ENCODE measurements around the gene C19orf25. TPM values are rescaled to one million over a fixed set of nuclear protein-coding genes. Genes with fewer than 3 reads are reported as not detected.

The C19orf25 gene
- total and polyA plus RNA-seq, 9 of the 15 experiments (the other 6 are each of a cell fraction or from before 2014, with no cell fraction given) = 0.79 to 96.0 (median 36.1) TPM

- TF ChIP-seq, protein P1, sequence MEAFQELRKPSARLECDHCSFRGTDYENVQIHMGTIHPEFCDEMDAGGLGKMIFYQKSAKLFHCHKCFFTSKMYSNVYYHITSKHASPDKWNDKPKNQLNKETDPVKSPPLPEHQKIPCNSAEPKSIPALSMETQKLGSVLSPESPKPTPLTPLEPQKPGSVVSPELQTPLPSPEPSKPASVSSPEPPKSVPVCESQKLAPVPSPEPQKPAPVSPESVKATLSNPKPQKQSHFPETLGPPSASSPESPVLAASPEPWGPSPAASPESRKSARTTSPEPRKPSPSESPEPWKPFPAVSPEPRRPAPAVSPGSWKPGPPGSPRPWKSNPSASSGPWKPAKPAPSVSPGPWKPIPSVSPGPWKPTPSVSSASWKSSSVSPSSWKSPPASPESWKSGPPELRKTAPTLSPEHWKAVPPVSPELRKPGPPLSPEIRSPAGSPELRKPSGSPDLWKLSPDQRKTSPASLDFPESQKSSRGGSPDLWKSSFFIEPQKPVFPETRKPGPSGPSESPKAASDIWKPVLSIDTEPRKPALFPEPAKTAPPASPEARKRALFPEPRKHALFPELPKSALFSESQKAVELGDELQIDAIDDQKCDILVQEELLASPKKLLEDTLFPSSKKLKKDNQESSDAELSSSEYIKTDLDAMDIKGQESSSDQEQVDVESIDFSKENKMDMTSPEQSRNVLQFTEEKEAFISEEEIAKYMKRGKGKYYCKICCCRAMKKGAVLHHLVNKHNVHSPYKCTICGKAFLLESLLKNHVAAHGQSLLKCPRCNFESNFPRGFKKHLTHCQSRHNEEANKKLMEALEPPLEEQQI (IDR thresholded peaks at IDR 0.05) = no peak
- TF ChIP-seq, protein P2, sequence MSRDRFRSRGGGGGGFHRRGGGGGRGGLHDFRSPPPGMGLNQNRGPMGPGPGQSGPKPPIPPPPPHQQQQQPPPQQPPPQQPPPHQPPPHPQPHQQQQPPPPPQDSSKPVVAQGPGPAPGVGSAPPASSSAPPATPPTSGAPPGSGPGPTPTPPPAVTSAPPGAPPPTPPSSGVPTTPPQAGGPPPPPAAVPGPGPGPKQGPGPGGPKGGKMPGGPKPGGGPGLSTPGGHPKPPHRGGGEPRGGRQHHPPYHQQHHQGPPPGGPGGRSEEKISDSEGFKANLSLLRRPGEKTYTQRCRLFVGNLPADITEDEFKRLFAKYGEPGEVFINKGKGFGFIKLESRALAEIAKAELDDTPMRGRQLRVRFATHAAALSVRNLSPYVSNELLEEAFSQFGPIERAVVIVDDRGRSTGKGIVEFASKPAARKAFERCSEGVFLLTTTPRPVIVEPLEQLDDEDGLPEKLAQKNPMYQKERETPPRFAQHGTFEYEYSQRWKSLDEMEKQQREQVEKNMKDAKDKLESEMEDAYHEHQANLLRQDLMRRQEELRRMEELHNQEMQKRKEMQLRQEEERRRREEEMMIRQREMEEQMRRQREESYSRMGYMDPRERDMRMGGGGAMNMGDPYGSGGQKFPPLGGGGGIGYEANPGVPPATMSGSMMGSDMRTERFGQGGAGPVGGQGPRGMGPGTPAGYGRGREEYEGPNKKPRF (IDR thresholded peaks at IDR 0.05; ENCODE audit: low read depth, low read length) = no peak
- no peak for TF ChIP-seq TAL1 (IDR thresholded peaks at IDR 0.05)
- no peak for TF ChIP-seq AFF4 (CRISPR knock-in tag; IDR thresholded peaks at IDR 0.05)
- peak; percentile 36 for TF ChIP-seq SMAD1 (IDR thresholded peaks at IDR 0.05; ENCODE audit: low read depth, low read length, partially characterized antibody)
- peak; percentile 35; the same call in 1 of the 2 replicates for TF ChIP-seq ELF2 (CRISPR knock-in tag; IDR thresholded peaks at IDR 0.05)
- no peak for TF ChIP-seq ZNF561 (CRISPR knock-in tag; conservative IDR thresholded peaks at IDR 0.05)
- peak; percentile 86 for TF ChIP-seq TAF1 (IDR thresholded peaks at IDR 0.05; ENCODE audit: control insufficient read depth, extremely low read depth, insufficient read depth, low read length, severe bottlenecking)
- TF ChIP-seq HNRNPK (IDR thresholded peaks at IDR 0.05; ENCODE audit: low read depth, low read length, poor library complexity, severe bottlenecking) = peak; percentile 38
- peak; percentile 68; the same call in 1 of the 2 replicates for TF ChIP-seq PHB (CRISPR knock-in tag; IDR thresholded peaks at IDR 0.05)
- no peak for TF ChIP-seq ZNF695 (CRISPR knock-in tag; IDR thresholded peaks at IDR 0.05)
- TF ChIP-seq TSHZ1 (CRISPR knock-in tag; IDR thresholded peaks at IDR 0.05) = no peak
- TF ChIP-seq SUPT5H (IDR thresholded peaks at IDR 0.05) = peak; percentile 75
- TF ChIP-seq SMARCA5 (IDR thresholded peaks at IDR 0.05) = 0 out of 2 replicates have a peak, but pooled peaks have one; percentile 21
- no peak for TF ChIP-seq DPF2 (IDR thresholded peaks at IDR 0.05)
These were observed 12.3 kb upstream of the C19orf25 start, which contains the start of gene REEP6 (continued) for GRCh38 chr19:1491114-1491848.

Measured in K562 (cell line).